Parathyroid adenoma (tissue), 2 donors: ENCODE measurements around the gene FSTL1.

Experiments
- H2AFZ ChIP-seq: fragments of 300-600 bp; sonication (generic); one replicate; pipeline ENCODE4 v1.7.0; 2017; ENCODE audit warnings: antibody characterized with exemption, mild to moderate bottlenecking
- H3K27ac ChIP-seq: fragments of 300-600 bp; sonication (generic); one replicate; pipeline ENCODE4 v1.7.0; 2017
- H3K27me3 ChIP-seq: fragments of 300-600 bp; sonication (generic); one replicate; pipeline ENCODE4 v1.7.0; 2017; ENCODE audit warnings: low read length; ENCODE audit not compliant: control insufficient read depth, insufficient read depth
- H3K36me3 ChIP-seq: fragments of 300-600 bp; sonication (generic); one replicate; pipeline ENCODE4 v1.7.0; 2017; ENCODE audit warnings: low read length; ENCODE audit not compliant: control insufficient read depth, insufficient read depth
- H3K4me1 ChIP-seq: fragments of 300-600 bp; sonication (generic); one replicate; pipeline ENCODE4 v1.7.0; 2017; ENCODE audit warnings: control low read depth
- H3K4me2 ChIP-seq: fragments of 300-600 bp; sonication (generic); one replicate; pipeline ENCODE4 v1.7.0; 2017; ENCODE audit warnings: low read length
- H3K4me3 ChIP-seq: fragments of 300-600 bp; sonication (generic); one replicate; pipeline ENCODE4 v1.7.0; 2017; ENCODE audit warnings: low read depth, low read length
- H3K79me2 ChIP-seq: fragments of 300-600 bp; sonication (generic); one replicate; pipeline ENCODE4 v1.7.0; 2017; ENCODE audit warnings: control low read depth
- H3K9ac ChIP-seq: fragments of 300-600 bp; sonication (generic); one replicate; pipeline ENCODE4 v1.7.0; 2017; ENCODE audit warnings: mild to moderate bottlenecking
- H3K9me3 ChIP-seq: fragments of 300-600 bp; sonication (generic); one replicate; pipeline ENCODE4 v1.7.0; 2017; ENCODE audit warnings: low read length; ENCODE audit not compliant: control insufficient read depth
- TF ChIP-seq, protein P1 (sequence below): fragments of 300-600 bp; sonication (generic); IDR thresholded peaks from one replicate; pipeline ENCODE4 v1.7.0; 2017; ENCODE audit warnings: antibody characterized with exemption, mild to moderate bottlenecking
- donor health status: primary hyperparathyroidism.

Gene FSTL1

DNA sequence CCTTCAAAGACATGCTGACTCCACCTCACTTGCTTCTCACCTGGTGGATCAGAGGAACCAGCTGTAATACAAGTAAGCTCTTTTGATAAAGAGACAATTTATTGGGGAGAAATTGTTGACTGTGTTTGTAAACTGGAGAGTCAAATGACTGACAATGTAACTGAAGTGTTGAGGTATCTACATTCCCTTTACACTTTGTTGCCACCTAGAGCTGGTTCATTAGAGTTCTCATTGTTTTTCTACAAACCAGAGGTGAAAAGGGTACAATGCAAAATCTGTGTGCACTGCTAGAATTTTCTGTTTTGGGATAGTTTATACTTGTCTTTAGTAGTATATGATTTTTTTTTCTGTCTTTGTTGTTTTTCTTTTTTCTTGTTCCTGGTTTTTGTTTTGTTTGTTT lies 93.0 kb downstream of the FSTL1 start:
- Histone ChIP-seq H3K79me2 (no peaks in the 10 kb centered on the region), H3K4me3 (no peak overlapping the region), H3K27ac (no peak overlapping the region), H3K4me2 (no peak overlapping the region), H3K36me3 (no peaks in the 10 kb centered on the region), H3K4me1 (no peaks in the 10 kb centered on the region), H3K27me3 (no peaks in the 10 kb centered on the region), H3K9ac (no peak overlapping the region), H3K9me3 (no peaks in the 10 kb centered on the region), H2AFZ (no peak overlapping the region)
- TF ChIP-seq, protein P1, sequence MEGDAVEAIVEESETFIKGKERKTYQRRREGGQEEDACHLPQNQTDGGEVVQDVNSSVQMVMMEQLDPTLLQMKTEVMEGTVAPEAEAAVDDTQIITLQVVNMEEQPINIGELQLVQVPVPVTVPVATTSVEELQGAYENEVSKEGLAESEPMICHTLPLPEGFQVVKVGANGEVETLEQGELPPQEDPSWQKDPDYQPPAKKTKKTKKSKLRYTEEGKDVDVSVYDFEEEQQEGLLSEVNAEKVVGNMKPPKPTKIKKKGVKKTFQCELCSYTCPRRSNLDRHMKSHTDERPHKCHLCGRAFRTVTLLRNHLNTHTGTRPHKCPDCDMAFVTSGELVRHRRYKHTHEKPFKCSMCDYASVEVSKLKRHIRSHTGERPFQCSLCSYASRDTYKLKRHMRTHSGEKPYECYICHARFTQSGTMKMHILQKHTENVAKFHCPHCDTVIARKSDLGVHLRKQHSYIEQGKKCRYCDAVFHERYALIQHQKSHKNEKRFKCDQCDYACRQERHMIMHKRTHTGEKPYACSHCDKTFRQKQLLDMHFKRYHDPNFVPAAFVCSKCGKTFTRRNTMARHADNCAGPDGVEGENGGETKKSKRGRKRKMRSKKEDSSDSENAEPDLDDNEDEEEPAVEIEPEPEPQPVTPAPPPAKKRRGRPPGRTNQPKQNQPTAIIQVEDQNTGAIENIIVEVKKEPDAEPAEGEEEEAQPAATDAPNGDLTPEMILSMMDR: no peak

DNA sequence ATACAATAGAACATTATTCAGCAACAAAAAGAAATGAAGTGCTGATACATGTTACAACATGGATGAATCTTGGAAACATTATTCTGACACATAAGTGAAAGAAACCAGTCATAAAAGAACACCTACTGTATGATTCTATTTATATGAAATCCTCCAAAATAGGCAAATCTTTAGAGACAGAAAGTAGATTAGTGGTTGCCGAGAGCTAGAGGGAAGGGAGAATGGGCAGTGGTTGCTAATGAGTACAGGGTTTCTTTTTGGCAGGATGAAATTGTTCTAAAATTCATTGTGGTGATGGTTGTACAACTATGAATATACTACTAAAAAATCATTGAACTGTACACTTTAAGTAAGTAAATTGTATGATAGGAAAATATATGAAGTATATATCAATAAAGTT lies 95.3 kb downstream of the FSTL1 start:
- Histone ChIP-seq H2AFZ (no peak overlapping the region), H3K36me3 (no peaks in the 10 kb centered on the region), H3K4me2 (no peak overlapping the region), H3K27me3 (no peaks in the 10 kb centered on the region), H3K9ac (no peak overlapping the region), H3K9me3 (no peaks in the 10 kb centered on the region), H3K27ac (no peak overlapping the region), H3K4me1 (no peaks in the 10 kb centered on the region), H3K4me3 (no peak overlapping the region), H3K79me2 (no peaks in the 10 kb centered on the region)
- TF ChIP-seq, protein P1: no peak

DNA sequence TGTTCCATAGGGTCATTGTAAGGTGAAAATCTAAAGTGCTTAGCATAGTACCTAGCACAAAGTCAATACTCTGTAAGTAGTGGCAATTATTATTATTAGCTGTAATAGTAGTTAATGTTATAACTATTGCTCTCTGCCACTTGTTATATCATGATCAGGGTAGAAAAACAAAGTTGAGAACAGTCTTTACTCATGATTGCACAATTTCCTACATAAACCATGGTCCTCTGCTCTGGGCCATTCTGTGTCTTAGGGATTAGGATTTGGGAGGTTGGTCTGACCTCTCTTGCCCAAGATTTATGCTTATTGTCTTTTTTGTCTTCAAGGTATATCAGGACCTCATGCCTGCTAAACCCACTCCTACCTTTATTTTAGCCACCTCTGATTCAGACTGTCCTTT lies 97.3 kb downstream of the FSTL1 start:
- H3K4me1 ChIP-seq: no peaks in the 10 kb centered on the region
- H3K36me3 ChIP-seq: no peaks in the 10 kb centered on the region
- H3K27me3 ChIP-seq: no peaks in the 10 kb centered on the region
- no peaks in the 10 kb centered on the region for H3K9me3 ChIP-seq
- H3K27ac ChIP-seq: no peak overlapping the region
- H3K9ac ChIP-seq: no peak overlapping the region
- TF ChIP-seq, protein P1: no peak
- no peak overlapping the region for H2AFZ ChIP-seq
- H3K4me3 ChIP-seq: no peak overlapping the region
- no peak overlapping the region for H3K4me2 ChIP-seq
- no peaks in the 10 kb centered on the region for H3K79me2 ChIP-seq

DNA sequence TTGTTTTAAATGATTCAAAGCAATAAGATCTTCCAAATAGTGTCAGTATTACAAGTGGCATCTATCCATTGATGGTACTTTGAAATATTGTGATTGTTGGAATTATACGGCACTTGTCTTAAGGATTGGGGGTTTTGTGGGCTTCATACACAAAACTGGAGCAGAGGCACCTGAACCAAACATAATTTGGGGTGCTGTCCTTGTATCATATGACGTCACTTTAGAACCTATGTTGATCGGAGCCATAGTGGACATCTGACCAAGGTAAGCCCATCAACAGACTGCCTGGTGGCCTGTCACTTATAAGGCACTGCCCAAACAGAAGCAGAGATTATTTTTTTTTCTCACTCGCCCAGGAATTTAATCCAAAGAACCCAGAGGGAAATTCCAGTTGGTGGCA lies 98.8 kb downstream of the FSTL1 start:
- no peak overlapping the region for H3K4me3 ChIP-seq

DNA sequence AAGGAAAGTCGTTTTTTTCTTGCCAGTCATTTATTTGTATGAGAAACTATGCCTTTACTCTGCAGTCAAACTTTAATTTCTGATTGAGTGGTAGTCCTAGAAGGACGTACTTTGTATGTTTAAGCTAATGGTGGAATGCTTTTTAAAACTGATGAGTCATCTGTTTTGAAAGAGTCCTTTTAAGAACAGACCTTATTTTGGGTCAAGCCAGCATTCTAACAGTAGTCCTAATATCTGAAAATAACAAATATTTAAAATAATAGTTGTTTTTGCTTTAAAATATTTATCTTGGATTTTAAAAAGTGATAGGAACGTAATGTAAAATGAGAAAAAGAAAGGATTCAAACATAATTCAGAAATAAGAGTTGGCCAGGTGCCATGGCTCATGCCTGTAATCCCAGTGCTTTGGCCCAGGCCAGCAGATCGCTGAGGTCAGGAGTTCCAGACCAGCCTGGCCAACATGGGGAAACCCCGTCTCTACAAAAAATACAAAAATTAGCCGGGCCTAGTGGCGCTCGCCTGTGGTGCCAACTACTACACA lies 100.3 kb downstream of the FSTL1 start:
- Histone ChIP-seq H3K4me3 (peak overlapping the region; percentile 57), H3K9me3 (no peaks in the 10 kb centered on the region), H2AFZ (peak overlapping the region; percentile 42), H3K9ac (no peak overlapping the region), H3K4me1 (peaks cover 3% of the 10 kb centered on the region), H3K79me2 (peaks cover 9% of the 10 kb centered on the region), H3K27ac (no peak overlapping the region), H3K36me3 (no peaks in the 10 kb centered on the region), H3K4me2 (no peak overlapping the region), H3K27me3 (no peaks in the 10 kb centered on the region)
- TF ChIP-seq, protein P1: no peak

More for the DNA sequence above, 98.8 kb downstream of the FSTL1 start:
- Histone ChIP-seq H3K9me3 (no peaks in the 10 kb centered on the region), H2AFZ (no peak overlapping the region), H3K36me3 (no peaks in the 10 kb centered on the region), H3K27me3 (no peaks in the 10 kb centered on the region), H3K4me2 (no peak overlapping the region), H3K4me1 (peaks cover 3% of the 10 kb centered on the region), H3K27ac (no peak overlapping the region), H3K79me2 (peaks cover 4% of the 10 kb centered on the region), H3K9ac (no peak overlapping the region)
- TF ChIP-seq, protein P1: no peak
